GM23338 (cell line): ENCODE data around the gene NINJ1. TPM values are rescaled to one million over a fixed set of nuclear protein-coding genes. Genes with fewer than 3 reads are reported as not detected.
A peak's percentile ranks its signal among the peaks of the same experiment; 100 is the strongest.

ENCODE experiments used
- ATAC-seq: fragments of 200-7000 bp; cut with Tn5 transposase; 3 replicates; pipeline ENCODE4 v1.9.1; 2020
- DNase-seq: peaks from one replicate; pipeline ENCODE4 v3.0.0-alpha.2; 2015; ENCODE audit warnings: low spot score
- H2AFZ ChIP-seq: fragments of 200-600 bp; sonication (generic); 2 replicates; pipeline ENCODE4 v1.8.0; 2016; ENCODE audit warnings: antibody characterized with exemption, mild to moderate bottlenecking, moderate library complexity
- H3F3A ChIP-seq: fragments of 200-600 bp; sonication (generic); replicated peaks from 2 replicates; pipeline ENCODE4 v1.8.0; 2017; ENCODE audit warnings: antibody characterized with exemption, mixed run types, low read depth
- H3K27ac ChIP-seq: fragments of 200-600 bp; sonication (generic); 2 replicates; pipeline ENCODE4 v1.6.1; 2016; ENCODE audit warnings: low read depth
- H3K27me3 ChIP-seq: fragments of 200-600 bp; sonication (generic); 2 replicates; pipeline ENCODE4 v1.8.0; 2016; ENCODE audit warnings: mild to moderate bottlenecking, mixed run types, moderate library complexity; ENCODE audit not compliant: insufficient read depth
- H3K36me3 ChIP-seq: fragments of 200-600 bp; sonication (generic); 2 replicates; pipeline ENCODE4 v1.8.0; 2016; ENCODE audit warnings: mild to moderate bottlenecking; ENCODE audit not compliant: insufficient read depth
- H3K4me1 ChIP-seq: fragments of 200-600 bp; sonication (generic); 2 replicates; pipeline ENCODE4 v1.8.0; 2016; ENCODE audit warnings: mild to moderate bottlenecking, moderate library complexity; ENCODE audit not compliant: insufficient read depth
- H3K4me2 ChIP-seq: fragments of 200-600 bp; sonication (generic); 2 replicates; pipeline ENCODE4 v1.7.1; 2017; ENCODE audit warnings: mixed run types
- H3K4me3 ChIP-seq: fragments of 200-600 bp; sonication (generic); 2 replicates; pipeline ENCODE4 v1.6.1; 2016; ENCODE audit warnings: mixed run types
- H3K79me2 ChIP-seq: fragments of 200-600 bp; sonication (generic); replicated peaks from 2 replicates; pipeline ENCODE4 v1.8.0; 2017; ENCODE audit warnings: mild to moderate bottlenecking; ENCODE audit not compliant: insufficient read depth
- H3K9me2 ChIP-seq: fragments of 200-600 bp; sonication (generic); 2 replicates; pipeline ENCODE4 v1.8.0; 2017; ENCODE audit not compliant: insufficient read depth
- H4K20me1 ChIP-seq: fragments of 200-600 bp; sonication (generic); replicated peaks from 2 replicates; pipeline ENCODE4 v1.8.0; 2017; ENCODE audit warnings: mild to moderate bottlenecking; ENCODE audit not compliant: insufficient read depth
- H3K27ac Mint-ChIP-seq: 2 replicates; pipeline ENCODE4 v1.8.0; 2020; ENCODE audit warnings: inconsistent platforms, mild to moderate bottlenecking, moderate library complexity, mixed read lengths
- H3K27me3 Mint-ChIP-seq: 3 replicates; pipeline ENCODE4 v1.8.0; 2022; ENCODE audit warnings: low read depth, mild to moderate bottlenecking, moderate library complexity, mixed read lengths, inconsistent platforms; ENCODE audit not compliant: insufficient read depth, poor library complexity
- H3K36me3 Mint-ChIP-seq: 3 replicates; pipeline ENCODE4 v1.8.0; 2021; ENCODE audit warnings: low read depth, mild to moderate bottlenecking, inconsistent platforms, moderate library complexity, mixed read lengths
- H3K4me1 Mint-ChIP-seq: 3 replicates; pipeline ENCODE4 v1.8.0; 2020; ENCODE audit warnings: mild to moderate bottlenecking, inconsistent platforms, mixed read lengths
- H3K4me3 Mint-ChIP-seq: 3 replicates; pipeline ENCODE4 v1.8.0; 2021; ENCODE audit warnings: moderate library complexity, mild to moderate bottlenecking, inconsistent platforms, mixed read lengths
- H3K9me3 Mint-ChIP-seq: 3 replicates; pipeline ENCODE4 v1.8.0; 2020; ENCODE audit warnings: moderate library complexity, mild to moderate bottlenecking, inconsistent platforms, mixed read lengths
- EZH2 ChIP-seq: fragments of 200-600 bp; sonication (generic); IDR thresholded peaks from one replicate; pipeline ENCODE4 v1.8.0; 2017; ENCODE audit warnings: antibody characterized with exemption, mild to moderate bottlenecking, low read depth; ENCODE audit not compliant: unreplicated experiment
- EZH2phosphoT487 ChIP-seq: fragments of 200-600 bp; sonication (generic); IDR thresholded peaks from one replicate; pipeline ENCODE4 v1.8.1; 2018; ENCODE audit warnings: antibody characterized with exemption; ENCODE audit not compliant: unreplicated experiment
- JUNB ChIP-seq: IDR thresholded peaks from one replicate; pipeline ENCODE4 v1.6.1; 2016; ENCODE audit warnings: antibody characterized with exemption; ENCODE audit not compliant: unreplicated experiment
- POLR2AphosphoS5 ChIP-seq: IDR thresholded peaks from 2 replicates; pipeline ENCODE4 v1.6.1; 2016; ENCODE audit warnings: antibody characterized with exemption, low read depth
- ZNF114 ChIP-seq: fragments of 250-450 bp; sonication (Bioruptor Pico); IDR thresholded peaks from 2 replicates; pipeline ENCODE4 v1.5.0; 2020; ENCODE audit warnings: mild to moderate bottlenecking, moderate library complexity
- ZNF331 ChIP-seq: fragments of 250-450 bp; sonication (Bioruptor Pico); IDR thresholded peaks from 2 replicates; pipeline ENCODE4 v1.5.0; 2020; ENCODE audit warnings: low read depth, mild to moderate bottlenecking, moderate library complexity
- polyA plus RNA-seq: library from polyadenylated mRNA; unstranded; fragments of >200 nt; fragmentation: Nextera tagmentation; extraction: Ambion mirVana; gene quantifications from 2 replicates; pipeline ENCODE4 v1.2.1, GENCODE V29; 2016
- total RNA-seq: library from RNA; depleted of rRNA; stranded (reverse); fragments of >200 nt; shearing (Covaris generic); gene quantifications from 2 replicates; pipeline ENCODE4 v1.2.3, GENCODE V29; 2014
- TF ChIP-seq, protein P1 (sequence below): fragments of 250-450 bp; sonication (Bioruptor Pico); IDR thresholded peaks from 2 replicates; pipeline ENCODE4 v1.5.0; 2020; ENCODE audit warnings: mild to moderate bottlenecking, moderate library complexity
- TF ChIP-seq, protein P2 (sequence below): IDR thresholded peaks from 2 replicates; pipeline ENCODE4 v1.6.1; 2016; ENCODE audit warnings: antibody characterized with exemption
- TF ChIP-seq, protein P3 (sequence below), 2 experiments: fragments of 200-600 bp in 1 of 2; sonication (generic) in 1 of 2; conservative IDR thresholded peaks; 2 replicates each; pipeline versions ENCODE4 v1.5.1 to v1.6.1; 2016 to 2017; ENCODE audit warnings: antibody characterized with exemption in 2 of 2, low read depth in 2 of 2, mild to moderate bottlenecking in 2 of 2, moderate library complexity in 1 of 2

NINJ1 gene
- total and polyA plus RNA-seq, 2 experiments from 2014 or later = 36.3 to 39.7 TPM

DNA sequence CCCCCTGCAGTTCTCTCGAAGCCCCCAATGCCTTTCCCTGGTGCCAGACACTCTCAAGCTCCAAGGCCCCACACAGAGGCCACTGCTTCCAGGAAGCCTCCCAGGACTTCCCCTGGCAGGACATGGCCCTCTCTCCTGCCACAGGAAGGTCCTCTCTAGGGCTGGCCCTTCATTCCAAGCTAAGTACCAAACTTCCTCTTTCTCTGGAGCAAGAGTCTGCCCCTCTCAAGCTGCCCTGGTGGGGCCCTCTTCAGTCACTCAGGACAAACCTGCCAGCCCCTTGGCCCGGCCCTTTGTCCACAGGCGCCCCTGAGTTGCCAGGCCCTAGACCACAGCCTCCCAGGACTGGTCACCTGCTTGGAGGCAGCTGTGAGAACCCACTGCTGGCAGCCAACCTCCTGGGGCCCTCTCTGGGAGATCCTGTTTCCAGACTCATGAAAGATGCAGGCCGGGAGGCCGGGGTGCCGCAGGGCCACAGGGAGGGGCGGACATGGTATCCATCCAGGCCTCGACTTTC lies 6.6 kb downstream of the NINJ1 start:
- DNase-seq = no peak
- no peaks in the 10 kb centered on the region for H3F3A ChIP-seq
- no peak; the same call in 2 of the 3 replicates for ATAC-seq
- H2AFZ ChIP-seq = no peak overlapping the region
- Mint-ChIP-seq H3K9me3 (no peaks in the 10 kb centered on the region), H3K27ac (0 out of 2 replicates have a peak overlapping the region, but pooled peaks have one; percentile 56), H3K4me3 (no peak overlapping the region), H3K27me3 (peaks cover 6% of the 10 kb centered on the region), H3K36me3 (peaks cover 5% of the 10 kb centered on the region; the same call in 2 of the 3 replicates), H3K4me1 (peaks cover 30% of the 10 kb centered on the region)
- H3K27ac ChIP-seq = no peak overlapping the region
- 0 out of 2 replicates have a peak, but pooled peaks cover 3% of the 10 kb centered on the region for H4K20me1 ChIP-seq
- no peaks in the 10 kb centered on the region for H3K9me2 ChIP-seq
- no peaks in the 10 kb centered on the region for H3K36me3 ChIP-seq
- peaks cover 9% of the 10 kb centered on the region for H3K4me1 ChIP-seq
- H3K4me3 ChIP-seq = no peak overlapping the region
- H3K4me2 ChIP-seq = no peak overlapping the region
- H3K79me2 ChIP-seq = 0 out of 2 replicates have a peak, but pooled peaks cover 6% of the 10 kb centered on the region
- H3K27me3 ChIP-seq = no peaks in the 10 kb centered on the region
- TF ChIP-seq, protein P1, sequence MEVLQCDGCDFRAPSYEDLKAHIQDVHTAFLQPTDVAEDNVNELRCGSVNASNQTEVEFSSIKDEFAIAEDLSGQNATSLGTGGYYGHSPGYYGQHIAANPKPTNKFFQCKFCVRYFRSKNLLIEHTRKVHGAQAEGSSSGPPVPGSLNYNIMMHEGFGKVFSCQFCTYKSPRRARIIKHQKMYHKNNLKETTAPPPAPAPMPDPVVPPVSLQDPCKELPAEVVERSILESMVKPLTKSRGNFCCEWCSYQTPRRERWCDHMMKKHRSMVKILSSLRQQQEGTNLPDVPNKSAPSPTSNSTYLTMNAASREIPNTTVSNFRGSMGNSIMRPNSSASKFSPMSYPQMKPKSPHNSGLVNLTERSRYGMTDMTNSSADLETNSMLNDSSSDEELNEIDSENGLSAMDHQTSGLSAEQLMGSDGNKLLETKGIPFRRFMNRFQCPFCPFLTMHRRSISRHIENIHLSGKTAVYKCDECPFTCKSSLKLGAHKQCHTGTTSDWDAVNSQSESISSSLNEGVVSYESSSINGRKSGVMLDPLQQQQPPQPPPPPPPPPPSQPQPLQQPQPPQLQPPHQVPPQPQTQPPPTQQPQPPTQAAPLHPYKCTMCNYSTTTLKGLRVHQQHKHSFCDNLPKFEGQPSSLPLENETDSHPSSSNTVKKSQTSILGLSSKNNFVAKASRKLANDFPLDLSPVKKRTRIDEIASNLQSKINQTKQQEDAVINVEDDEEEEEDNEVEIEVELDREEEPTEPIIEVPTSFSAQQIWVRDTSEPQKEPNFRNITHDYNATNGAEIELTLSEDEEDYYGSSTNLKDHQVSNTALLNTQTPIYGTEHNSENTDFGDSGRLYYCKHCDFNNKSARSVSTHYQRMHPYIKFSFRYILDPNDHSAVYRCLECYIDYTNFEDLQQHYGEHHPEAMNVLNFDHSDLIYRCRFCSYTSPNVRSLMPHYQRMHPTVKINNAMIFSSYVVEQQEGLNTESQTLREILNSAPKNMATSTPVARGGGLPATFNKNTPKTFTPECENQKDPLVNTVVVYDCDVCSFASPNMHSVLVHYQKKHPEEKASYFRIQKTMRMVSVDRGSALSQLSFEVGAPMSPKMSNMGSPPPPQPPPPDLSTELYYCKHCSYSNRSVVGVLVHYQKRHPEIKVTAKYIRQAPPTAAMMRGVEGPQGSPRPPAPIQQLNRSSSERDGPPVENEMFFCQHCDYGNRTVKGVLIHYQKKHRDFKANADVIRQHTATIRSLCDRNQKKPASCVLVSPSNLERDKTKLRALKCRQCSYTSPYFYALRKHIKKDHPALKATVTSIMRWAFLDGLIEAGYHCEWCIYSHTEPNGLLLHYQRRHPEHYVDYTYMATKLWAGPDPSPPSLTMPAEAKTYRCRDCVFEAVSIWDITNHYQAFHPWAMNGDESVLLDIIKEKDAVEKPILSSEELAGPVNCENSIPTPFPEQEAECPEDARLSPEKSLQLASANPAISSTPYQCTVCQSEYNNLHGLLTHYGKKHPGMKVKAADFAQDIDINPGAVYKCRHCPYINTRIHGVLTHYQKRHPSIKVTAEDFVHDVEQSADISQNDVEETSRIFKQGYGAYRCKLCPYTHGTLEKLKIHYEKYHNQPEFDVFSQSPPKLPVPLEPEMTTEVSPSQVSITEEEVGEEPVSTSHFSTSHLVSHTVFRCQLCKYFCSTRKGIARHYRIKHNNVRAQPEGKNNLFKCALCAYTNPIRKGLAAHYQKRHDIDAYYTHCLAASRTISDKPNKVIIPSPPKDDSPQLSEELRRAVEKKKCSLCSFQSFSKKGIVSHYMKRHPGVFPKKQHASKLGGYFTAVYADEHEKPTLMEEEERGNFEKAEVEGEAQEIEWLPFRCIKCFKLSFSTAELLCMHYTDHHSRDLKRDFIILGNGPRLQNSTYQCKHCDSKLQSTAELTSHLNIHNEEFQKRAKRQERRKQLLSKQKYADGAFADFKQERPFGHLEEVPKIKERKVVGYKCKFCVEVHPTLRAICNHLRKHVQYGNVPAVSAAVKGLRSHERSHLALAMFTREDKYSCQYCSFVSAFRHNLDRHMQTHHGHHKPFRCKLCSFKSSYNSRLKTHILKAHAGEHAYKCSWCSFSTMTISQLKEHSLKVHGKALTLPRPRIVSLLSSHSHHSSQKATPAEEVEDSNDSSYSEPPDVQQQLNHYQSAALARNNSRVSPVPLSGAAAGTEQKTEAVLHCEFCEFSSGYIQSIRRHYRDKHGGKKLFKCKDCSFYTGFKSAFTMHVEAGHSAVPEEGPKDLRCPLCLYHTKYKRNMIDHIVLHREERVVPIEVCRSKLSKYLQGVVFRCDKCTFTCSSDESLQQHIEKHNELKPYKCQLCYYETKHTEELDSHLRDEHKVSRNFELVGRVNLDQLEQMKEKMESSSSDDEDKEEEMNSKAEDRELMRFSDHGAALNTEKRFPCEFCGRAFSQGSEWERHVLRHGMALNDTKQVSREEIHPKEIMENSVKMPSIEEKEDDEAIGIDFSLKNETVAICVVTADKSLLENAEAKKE = no peak

DNA sequence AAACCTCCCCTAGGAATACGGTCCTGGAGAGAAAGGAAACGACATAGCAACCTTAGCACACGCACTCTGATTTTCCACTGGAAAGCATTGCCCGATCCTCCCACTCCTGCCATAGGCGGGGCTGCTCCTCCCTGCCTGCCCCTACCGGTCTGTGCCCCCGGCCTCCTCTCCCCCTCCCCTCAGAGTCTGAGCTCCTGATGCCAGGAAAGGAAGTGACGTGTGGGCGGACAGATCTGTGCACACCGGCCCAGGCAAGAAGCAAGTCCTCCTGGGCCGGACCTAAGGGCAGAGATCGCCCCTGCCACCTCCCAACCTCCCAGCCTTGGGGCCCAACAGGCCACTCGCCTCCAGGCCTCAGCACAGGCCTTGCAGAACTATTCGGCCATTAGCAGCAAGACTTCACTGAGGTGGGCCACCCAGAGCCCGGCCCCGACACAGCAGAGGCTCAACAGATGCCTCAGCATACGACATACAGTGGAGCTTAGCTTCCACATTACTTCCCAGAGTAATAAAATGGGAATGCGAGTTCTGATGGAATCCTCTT lies 7.2 kb downstream of the NINJ1 start:
- peaks cover 5% of the 10 kb centered on the region; the same call in 2 of the 3 replicates for H3K36me3 Mint-ChIP-seq
- H3K27ac ChIP-seq = no peak overlapping the region
- peak; percentile 32 for DNase-seq
- no peak overlapping the region for H3K4me3 Mint-ChIP-seq
- H2AFZ ChIP-seq = no peak overlapping the region
- no peaks in the 10 kb centered on the region for H3K36me3 ChIP-seq
- peak overlapping the region; percentile 86; the same call in 1 of the 2 replicates for H3K27ac Mint-ChIP-seq
- H4K20me1 ChIP-seq = no peaks in the 10 kb centered on the region
- peaks cover 4% of the 10 kb centered on the region for H3K27me3 Mint-ChIP-seq
- H3K9me3 Mint-ChIP-seq = no peaks in the 10 kb centered on the region
- 0 out of 2 replicates have a peak, but pooled peaks cover 4% of the 10 kb centered on the region for H3K79me2 ChIP-seq
- H3K4me3 ChIP-seq = no peak overlapping the region
- H3F3A ChIP-seq = no peaks in the 10 kb centered on the region
- no peaks in the 10 kb centered on the region for H3K9me2 ChIP-seq
- peaks cover 8% of the 10 kb centered on the region for H3K4me1 ChIP-seq
- H3K4me2 ChIP-seq = no peak overlapping the region
- peaks cover 24% of the 10 kb centered on the region for H3K4me1 Mint-ChIP-seq
- peak; percentile 58 for ATAC-seq
- H3K27me3 ChIP-seq = no peaks in the 10 kb centered on the region
- TF ChIP-seq, protein P2, sequence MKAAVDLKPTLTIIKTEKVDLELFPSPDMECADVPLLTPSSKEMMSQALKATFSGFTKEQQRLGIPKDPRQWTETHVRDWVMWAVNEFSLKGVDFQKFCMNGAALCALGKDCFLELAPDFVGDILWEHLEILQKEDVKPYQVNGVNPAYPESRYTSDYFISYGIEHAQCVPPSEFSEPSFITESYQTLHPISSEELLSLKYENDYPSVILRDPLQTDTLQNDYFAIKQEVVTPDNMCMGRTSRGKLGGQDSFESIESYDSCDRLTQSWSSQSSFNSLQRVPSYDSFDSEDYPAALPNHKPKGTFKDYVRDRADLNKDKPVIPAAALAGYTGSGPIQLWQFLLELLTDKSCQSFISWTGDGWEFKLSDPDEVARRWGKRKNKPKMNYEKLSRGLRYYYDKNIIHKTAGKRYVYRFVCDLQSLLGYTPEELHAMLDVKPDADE = no peak
- TF ChIP-seq, protein P3, sequence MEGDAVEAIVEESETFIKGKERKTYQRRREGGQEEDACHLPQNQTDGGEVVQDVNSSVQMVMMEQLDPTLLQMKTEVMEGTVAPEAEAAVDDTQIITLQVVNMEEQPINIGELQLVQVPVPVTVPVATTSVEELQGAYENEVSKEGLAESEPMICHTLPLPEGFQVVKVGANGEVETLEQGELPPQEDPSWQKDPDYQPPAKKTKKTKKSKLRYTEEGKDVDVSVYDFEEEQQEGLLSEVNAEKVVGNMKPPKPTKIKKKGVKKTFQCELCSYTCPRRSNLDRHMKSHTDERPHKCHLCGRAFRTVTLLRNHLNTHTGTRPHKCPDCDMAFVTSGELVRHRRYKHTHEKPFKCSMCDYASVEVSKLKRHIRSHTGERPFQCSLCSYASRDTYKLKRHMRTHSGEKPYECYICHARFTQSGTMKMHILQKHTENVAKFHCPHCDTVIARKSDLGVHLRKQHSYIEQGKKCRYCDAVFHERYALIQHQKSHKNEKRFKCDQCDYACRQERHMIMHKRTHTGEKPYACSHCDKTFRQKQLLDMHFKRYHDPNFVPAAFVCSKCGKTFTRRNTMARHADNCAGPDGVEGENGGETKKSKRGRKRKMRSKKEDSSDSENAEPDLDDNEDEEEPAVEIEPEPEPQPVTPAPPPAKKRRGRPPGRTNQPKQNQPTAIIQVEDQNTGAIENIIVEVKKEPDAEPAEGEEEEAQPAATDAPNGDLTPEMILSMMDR (conservative IDR thresholded peaks at IDR 0.05; ENCODE audit: low read depth in 2 of 2) = no peak
- TF ChIP-seq EZH2phosphoT487 (no peak), POLR2AphosphoS5 (no peak), JUNB (no peak), ZNF114 (CRISPR knock-in tag) (no peak), ZNF331 (CRISPR knock-in tag) (no peak), EZH2 (no peak)
